ENCODE data around the gene LAMA2.

- no peak for TF ChIP-seq CTCF (IDR thresholded peaks at IDR 0.05)
- TF ChIP-seq POLR2A (IDR thresholded peaks at IDR 0.05) = no peak
Measured at GRCh38 chr6:128929869-128930268, 46.9 kb downstream of the LAMA2 start.

Data from testis (tissue), 2 donors.